Ramos (cell line): ENCODE data around the gene INSC.

Experiments used
- in situ Hi-C: fragments of 300-500 bp; cut with MboI; formaldehyde crosslinking; loops from one replicate; pipeline ENCODE4 v1.14.3; 2022; ENCODE audit warnings: low sequenced_read_pairs; ENCODE audit not compliant: unreplicated experiment

Gene INSC

DNA sequence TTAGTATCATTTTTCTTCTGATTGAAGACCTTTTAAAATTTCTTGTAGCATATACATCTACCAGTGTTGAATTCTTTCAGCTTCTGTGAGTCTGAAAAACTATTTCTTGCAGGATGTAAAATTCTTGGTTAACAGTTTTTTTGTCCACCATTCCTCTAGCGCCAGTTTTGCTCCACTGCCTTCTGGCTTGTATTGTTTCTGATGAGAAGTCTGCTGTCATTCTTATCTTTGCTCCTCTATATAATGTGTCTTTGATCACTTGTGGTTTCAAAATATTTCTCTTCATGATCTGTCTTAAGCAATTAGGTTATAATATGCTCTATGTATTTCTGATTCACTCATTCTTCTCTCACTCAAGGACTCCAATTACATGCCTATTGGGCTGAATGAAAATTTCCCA, 152.3 kb downstream of the INSC start:
- in situ Hi-C loops: no loop called here

- in situ Hi-C loops: no loop called here
Measured at GRCh38 chr11:15268598-15268997, 153.9 kb downstream of the INSC start.

DNA sequence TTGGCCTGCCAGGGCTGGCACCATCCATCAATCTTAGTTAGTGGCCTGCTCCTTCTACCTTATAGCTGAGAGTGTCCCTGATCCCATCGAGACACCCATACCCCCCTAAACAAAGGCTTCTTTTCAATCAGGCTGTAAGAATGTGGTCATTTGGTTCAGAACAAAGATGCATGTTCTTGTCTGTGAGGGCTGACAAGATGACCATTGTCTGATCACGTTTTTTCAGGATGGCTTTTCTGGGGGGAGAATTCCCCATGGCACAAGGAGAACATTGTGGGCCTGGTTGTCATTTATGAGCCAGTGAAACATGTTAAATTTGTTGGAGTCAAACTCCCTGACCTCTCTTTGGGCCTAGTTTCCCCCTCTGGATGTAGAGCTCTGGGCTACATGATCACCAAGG, 160.4 kb downstream of the INSC start:
- in situ Hi-C loops: no loop called here

DNA sequence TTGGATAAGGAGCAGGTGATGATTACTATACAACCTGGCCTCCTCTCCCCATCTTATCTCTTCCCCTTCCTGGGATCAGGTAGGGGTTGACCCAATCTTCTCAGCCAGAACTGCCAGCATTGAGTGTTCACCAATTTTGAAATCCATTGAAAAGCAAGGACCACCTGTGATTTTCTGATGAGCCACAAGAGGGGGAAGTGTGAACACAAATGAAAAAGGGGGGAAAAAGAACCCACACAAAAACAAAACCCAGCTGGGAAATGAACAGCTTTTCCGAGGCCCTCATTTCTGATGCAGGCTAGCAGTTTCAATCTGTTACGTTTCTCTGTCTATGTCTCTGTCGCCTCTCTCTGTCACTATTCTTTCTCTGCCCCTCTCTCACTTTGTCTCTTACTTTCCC, 161.9 kb downstream of the INSC start:
- in situ Hi-C loops: no loop called here

DNA sequence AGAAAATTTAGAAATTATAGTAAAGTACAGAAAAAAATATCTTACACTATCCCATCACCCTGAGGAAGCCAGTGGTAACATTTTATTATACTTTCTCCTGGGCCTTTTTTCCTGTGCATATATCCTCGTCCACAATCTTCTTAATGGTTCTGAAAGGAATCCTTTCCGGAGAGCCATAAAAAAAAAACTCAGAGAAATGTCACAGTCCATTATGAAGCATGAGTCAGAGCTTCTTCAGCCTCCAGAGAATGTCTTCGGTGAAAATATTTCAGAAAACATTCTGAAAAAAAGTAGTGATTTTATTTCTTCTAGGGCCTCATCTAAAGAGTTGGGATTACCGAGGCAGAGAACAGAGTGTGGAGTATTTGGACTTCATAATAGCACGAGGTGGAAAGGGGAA, 163.4 kb downstream of the INSC start:
- in situ Hi-C loops: no loop called here

DNA sequence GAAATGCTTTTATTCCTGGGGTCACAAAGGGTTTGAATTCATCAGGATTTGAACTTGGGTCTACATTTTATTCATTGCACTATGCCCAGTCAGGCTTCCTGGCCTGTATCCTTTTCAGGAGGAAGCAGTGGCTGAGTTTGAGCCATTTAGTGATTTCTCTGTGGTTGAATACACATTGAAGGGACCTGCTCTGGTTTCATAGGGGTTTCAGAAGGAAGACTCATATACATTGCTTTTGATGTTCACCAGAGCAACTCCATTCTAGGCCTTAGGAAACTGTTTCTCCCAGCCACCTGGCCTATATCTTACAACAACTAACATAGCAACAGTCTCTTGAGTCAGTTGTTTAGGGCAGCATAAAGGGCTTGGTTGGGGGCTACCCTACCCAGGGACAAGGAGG, 165.7 kb downstream of the INSC start:
- in situ Hi-C loops: no loop called here

DNA sequence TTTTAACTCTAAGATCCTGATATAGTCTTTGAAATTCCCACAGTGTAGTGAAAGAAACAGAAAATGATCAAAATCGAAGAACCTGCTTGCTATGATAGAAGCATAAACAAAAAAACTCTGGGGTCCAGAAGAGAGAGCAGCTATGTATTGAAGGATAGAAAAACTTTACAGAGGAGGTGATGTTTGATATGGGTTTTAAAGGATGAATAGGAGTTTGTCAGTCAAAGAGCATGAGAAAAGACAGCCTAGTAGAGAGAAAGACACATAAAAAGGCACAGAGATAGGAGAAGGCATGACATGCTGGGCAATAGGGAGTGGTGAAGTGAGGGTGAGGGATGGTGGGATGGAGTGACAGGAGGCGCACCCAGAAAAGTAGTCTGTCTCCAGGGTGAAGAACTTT, 168.0 kb downstream of the INSC start:
- in situ Hi-C loops: no loop called here

DNA sequence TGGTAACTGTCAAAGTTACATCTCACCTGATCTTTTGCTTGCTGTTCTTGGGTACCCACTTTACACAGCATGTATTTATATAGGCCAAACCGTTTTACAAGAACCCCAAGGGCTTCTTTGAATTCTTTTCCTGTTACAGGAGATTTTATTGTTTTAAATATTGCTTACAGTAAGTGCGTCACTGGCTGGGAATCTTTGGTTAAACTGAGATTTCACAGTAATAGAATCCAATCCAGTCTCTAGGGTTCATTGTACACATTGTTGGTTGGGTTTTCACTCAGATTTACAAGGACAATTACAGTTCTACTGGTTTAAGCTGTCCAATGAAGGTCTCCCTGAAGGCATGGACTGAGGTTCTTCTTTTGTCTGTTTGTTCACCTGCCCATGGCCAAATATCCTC, 171.7 kb downstream of the INSC start:
- in situ Hi-C loops: no loop called here

- in situ Hi-C loops: no loop called here
Measured at GRCh38 chr11:15288863-15289262, 174.1 kb downstream of the INSC start.

DNA sequence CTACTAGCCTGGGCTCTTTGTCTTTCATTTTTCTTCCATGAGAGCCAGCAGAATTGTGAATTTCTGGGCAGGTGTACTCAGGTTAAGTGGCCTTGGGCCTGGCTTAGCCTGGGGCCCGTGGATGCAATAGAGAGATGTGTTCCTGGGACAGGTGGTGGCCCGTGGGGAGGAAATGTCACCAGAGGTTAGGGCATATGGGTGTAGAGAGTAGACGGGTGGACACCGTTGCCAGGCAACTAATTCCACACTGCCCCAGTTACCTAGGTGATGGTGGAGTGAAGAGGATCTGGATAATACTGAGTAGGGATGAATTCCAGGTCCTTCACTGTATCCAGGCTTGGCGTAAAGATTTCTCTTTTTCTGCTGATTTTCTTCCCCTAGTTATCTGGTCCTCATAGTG, 175.0 kb downstream of the INSC start:
- in situ Hi-C loops: no loop called here

DNA sequence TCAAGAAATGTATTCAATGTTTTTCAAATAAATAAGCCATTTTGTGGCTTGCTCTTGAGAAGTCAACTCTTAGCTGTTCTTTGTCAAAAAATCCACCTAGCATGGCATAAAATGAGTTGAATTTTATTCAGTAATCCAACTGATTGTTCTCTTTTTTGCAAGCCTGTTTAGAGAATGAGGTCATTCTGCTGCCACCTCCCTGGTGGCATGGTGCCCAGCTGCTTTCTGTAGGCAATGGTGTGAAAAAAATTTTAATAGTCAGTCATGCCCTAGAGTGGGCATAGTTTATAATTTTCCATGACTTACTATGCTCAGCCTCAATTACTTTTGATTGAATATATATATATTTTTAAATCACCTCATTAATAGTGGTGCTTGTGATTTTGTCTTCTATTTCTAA, 177.2 kb downstream of the INSC start:
- in situ Hi-C loops: no loop called here

- in situ Hi-C loops: no loop called here
Measured at GRCh38 chr11:15293975-15294620, 179.4 kb downstream of the INSC start.

DNA sequence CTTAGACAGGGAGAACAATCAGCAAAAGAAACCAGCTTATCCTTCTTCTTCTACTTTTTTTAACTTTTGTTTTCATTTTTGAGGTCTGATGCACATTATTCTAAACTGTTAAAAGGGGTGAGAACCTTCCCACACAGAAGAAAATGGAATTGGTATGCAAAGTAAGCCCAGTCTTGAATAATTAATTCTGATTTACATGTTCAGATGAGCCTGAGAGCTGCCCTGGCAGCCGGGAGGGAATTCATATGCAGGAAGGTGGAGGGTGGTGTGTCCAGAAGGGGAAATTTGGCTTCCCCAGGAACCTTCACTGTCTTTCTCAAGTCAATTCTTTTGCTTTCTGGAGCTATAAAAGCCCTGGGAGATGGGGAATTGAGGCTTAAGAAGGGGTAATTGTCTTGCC, 181.0 kb downstream of the INSC start:
- in situ Hi-C loops: no loop called here
